ENCODE results near the gene TCF12.
A peak's percentile ranks its signal among the peaks of the same experiment; 100 is the strongest.

TCF12 gene

GRCh38 chr15:57223345-57223744 lies 304.9 kb downstream of the TCF12 start:
- DNase-seq, result no peak

GRCh38 chr15:57223887-57224286 lies 305.4 kb downstream of the TCF12 start:
- DNase-seq, result no peak

- DNase-seq, result no peak
Observed at GRCh38 chr15:57224664-57225063, 306.2 kb downstream of the TCF12 start.

- no peak for DNase-seq
Observed at GRCh38 chr15:57227166-57227565, 308.7 kb downstream of the TCF12 start.

- no peak for DNase-seq
Observed at GRCh38 chr15:57227899-57228298, 309.5 kb downstream of the TCF12 start.

GRCh38 chr15:57228395-57228794 lies 310.0 kb downstream of the TCF12 start:
- no peak for DNase-seq

GRCh38 chr15:57229051-57229450 lies 310.6 kb downstream of the TCF12 start:
- no peak for DNase-seq

- no peak for DNase-seq
Observed at GRCh38 chr15:57231559-57231958, 313.1 kb downstream of the TCF12 start.

GRCh38 chr15:57234156-57234555 lies 315.7 kb downstream of the TCF12 start:
- DNase-seq, result no peak

- DNase-seq, result no peak
Observed at GRCh38 chr15:57235186-57235585, 316.7 kb downstream of the TCF12 start.

- no peak for DNase-seq
Observed at GRCh38 chr15:57235873-57236272, 317.4 kb downstream of the TCF12 start.

GRCh38 chr15:57236561-57237300 lies 318.3 kb downstream of the TCF12 start:
- DNase-seq, result no peak

- DNase-seq, result no peak
Observed at GRCh38 chr15:57237301-57237642, 318.8 kb downstream of the TCF12 start.

- DNase-seq, result no peak
Observed at GRCh38 chr15:57237676-57238075, 319.2 kb downstream of the TCF12 start.

- peak in 1 of 2 donors; percentile 12 for DNase-seq
Observed at GRCh38 chr15:57245130-57245529, 326.7 kb downstream of the TCF12 start.

- no peak for DNase-seq
Observed at GRCh38 chr15:57245714-57246113, 327.3 kb downstream of the TCF12 start.

GRCh38 chr15:57248074-57248473 lies 329.6 kb downstream of the TCF12 start:
- DNase-seq, result no peak

GRCh38 chr15:57251308-57251707 lies 332.9 kb downstream of the TCF12 start:
- DNase-seq, result no peak

- DNase-seq, result no peak
Observed at GRCh38 chr15:57251941-57252340, 333.5 kb downstream of the TCF12 start.

- DNase-seq, result no peak
Observed at GRCh38 chr15:57253082-57253481, 334.6 kb downstream of the TCF12 start.

- DNase-seq, result no peak
Observed at GRCh38 chr15:57253500-57253899, 335.1 kb downstream of the TCF12 start.

GRCh38 chr15:57255751-57256341 lies 337.4 kb downstream of the TCF12 start:
- DNase-seq, result no peak

- DNase-seq, result no peak
Observed at GRCh38 chr15:57256939-57257338, 338.5 kb downstream of the TCF12 start.

GRCh38 chr15:57259568-57260040 lies 341.2 kb downstream of the TCF12 start:
- no peak for DNase-seq

GRCh38 chr15:57263520-57263919 lies 345.1 kb downstream of the TCF12 start:
- no peak for DNase-seq
